Breast epithelium (tissue), 3 donors: ENCODE data around the gene RTL10.

Source experiments
- CTCF ChIP-seq, 3 donors: fragments of 450-650 bp; IDR thresholded peaks; one replicate each; pipeline ENCODE4 v1.5.1; 2016 to 2017; ENCODE audit warnings: antibody characterized with exemption in 3 of 3, mild to moderate bottlenecking in 3 of 3, moderate library complexity in 3 of 3
- POLR2A ChIP-seq: fragments of 450-650 bp; IDR thresholded peaks from one replicate; pipeline ENCODE4 v1.6.1; 2016; ENCODE audit warnings: antibody characterized with exemption, mild to moderate bottlenecking, moderate library complexity
- POLR2AphosphoS5 ChIP-seq, 3 donors: sonication (generic); formaldehyde crosslinking; IDR thresholded peaks; one replicate each; pipeline ENCODE4 v1.6.1; 2017; ENCODE audit warnings: antibody characterized with exemption in 3 of 3

- TF ChIP-seq POLR2AphosphoS5 (IDR thresholded peaks at IDR 0.05), result no peak
- no peak for TF ChIP-seq CTCF (IDR thresholded peaks at IDR 0.05)
- no peak for TF ChIP-seq POLR2A
These were observed 27.2 kb downstream of the RTL10 start for GRCh38 chr22:19827341-19828034.
